ENCODE measurements around the gene APBA2. TPM values are rescaled to one million over a fixed set of nuclear protein-coding genes. Genes with fewer than 3 reads are reported as not detected.

APBA2 gene
- total and polyA plus RNA-seq, 7 donors: 0.46 to 10.7 (median 1.5) TPM

DNA sequence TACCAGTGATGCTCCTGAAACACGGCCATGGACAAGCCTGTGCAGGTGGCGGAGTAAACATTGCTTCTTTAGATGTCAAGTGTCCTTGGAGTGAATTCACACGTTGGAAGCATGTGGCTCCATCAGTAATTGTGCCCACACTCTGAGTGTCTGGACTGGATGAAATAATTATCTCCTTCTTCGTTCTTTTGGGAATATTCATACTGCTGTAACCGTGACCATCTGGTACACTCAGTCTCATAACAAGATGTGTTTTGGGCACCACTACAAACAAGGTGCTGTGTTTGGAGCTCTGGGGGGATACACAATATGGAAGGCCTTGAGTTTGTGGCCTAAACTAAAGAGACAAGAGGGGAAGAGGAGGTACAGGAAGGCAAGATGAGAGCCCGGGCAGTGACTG, 165.6 kb downstream of the APBA2 start:
- Histone ChIP-seq H3K27ac (no peak overlapping the region), H3K4me3 (no peak overlapping the region), H3K27me3 (no peaks in the 10 kb centered on the region), H3K4me1 (no peaks in the 10 kb centered on the region), H3K36me3 (no peaks in the 10 kb centered on the region), H3K9me3 (no peaks in the 10 kb centered on the region)
- intact Hi-C loops (cut with DNase I): no loop called here
- WGBS, 2 donors: 81 to 83% methylated on average over 6 of the region's 6 CpGs
- TF ChIP-seq, protein P1, sequence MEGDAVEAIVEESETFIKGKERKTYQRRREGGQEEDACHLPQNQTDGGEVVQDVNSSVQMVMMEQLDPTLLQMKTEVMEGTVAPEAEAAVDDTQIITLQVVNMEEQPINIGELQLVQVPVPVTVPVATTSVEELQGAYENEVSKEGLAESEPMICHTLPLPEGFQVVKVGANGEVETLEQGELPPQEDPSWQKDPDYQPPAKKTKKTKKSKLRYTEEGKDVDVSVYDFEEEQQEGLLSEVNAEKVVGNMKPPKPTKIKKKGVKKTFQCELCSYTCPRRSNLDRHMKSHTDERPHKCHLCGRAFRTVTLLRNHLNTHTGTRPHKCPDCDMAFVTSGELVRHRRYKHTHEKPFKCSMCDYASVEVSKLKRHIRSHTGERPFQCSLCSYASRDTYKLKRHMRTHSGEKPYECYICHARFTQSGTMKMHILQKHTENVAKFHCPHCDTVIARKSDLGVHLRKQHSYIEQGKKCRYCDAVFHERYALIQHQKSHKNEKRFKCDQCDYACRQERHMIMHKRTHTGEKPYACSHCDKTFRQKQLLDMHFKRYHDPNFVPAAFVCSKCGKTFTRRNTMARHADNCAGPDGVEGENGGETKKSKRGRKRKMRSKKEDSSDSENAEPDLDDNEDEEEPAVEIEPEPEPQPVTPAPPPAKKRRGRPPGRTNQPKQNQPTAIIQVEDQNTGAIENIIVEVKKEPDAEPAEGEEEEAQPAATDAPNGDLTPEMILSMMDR (IDR thresholded peaks at IDR 0.05): no peak
- TF ChIP-seq EP300 (IDR thresholded peaks at IDR 0.05) (no peak), POLR2AphosphoS5 (IDR thresholded peaks at IDR 0.05) (no peak)
- DNase-seq: no peak

DNA sequence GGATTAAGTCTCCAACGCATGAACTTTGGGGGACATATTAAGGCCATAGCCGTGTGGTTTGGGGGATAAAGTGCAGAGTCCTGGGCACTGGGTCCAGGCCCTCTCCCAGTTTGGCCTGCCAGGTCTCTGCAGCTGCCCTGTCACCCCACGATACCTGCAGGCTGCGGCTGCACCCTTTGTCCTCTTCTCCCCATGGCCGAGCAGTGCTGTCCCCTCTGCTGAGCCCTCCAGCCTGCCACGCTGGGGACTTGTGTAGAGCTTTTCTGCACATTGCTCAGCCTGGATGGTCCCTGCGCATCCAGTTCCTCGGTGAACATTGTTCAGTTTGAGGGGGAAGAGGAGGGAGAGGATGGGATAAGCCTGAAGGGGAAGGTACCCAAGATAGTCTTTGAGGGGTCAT, 167.2 kb downstream of the APBA2 start:
- H3K27me3 ChIP-seq: no peaks in the 10 kb centered on the region
- no peaks in the 10 kb centered on the region for H3K9me3 ChIP-seq
- H3K4me3 ChIP-seq: no peak overlapping the region
- no peaks in the 10 kb centered on the region for H3K36me3 ChIP-seq
- 94 to 95% methylated on average over 8 of the region's 8 CpGs for WGBS, 2 donors
- TF ChIP-seq EP300 (IDR thresholded peaks at IDR 0.05) (no peak), POLR2AphosphoS5 (IDR thresholded peaks at IDR 0.05) (no peak), POLR2A (IDR thresholded peaks at IDR 0.05) (no peak)
- TF ChIP-seq, protein P1 (IDR thresholded peaks at IDR 0.05): no peak
- no peak for DNase-seq
- H3K27ac ChIP-seq: no peak overlapping the region
- H3K4me1 ChIP-seq: no peaks in the 10 kb centered on the region
- intact Hi-C loops (cut with DNase I): no loop called here

DNA sequence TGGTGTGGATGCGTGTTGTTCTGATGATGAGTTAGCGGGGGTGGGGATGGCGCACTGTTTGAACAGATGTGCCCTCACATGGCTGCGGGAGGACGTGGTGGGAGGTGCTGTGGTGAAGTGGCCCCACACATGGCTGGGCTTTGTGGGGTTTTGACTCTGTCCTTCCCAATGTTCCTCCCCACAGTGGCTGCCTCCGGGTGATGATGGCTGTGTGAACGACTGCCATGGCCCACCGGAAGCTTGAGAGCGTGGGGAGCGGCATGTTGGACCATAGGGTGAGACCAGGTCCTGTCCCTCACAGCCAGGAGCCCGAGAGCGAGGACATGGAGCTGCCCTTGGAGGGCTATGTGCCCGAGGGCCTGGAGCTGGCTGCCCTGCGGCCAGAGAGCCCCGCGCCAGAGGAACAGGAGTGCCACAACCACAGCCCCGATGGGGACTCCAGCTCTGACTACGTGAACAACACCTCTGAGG, 167.9 kb downstream of the APBA2 start:
- intact Hi-C loops (cut with DNase I): no loop called here
- Histone ChIP-seq H3K27ac (no peak overlapping the region), H3K9me3 (no peaks in the 10 kb centered on the region), H3K4me3 (no peak overlapping the region), H3K27me3 (no peaks in the 10 kb centered on the region), H3K4me1 (no peaks in the 10 kb centered on the region), H3K36me3 (no peaks in the 10 kb centered on the region)
- no peak for TF ChIP-seq POLR2AphosphoS5 (IDR thresholded peaks at IDR 0.05)
- TF ChIP-seq EP300 (IDR thresholded peaks at IDR 0.05): no peak
- TF ChIP-seq, protein P1 (IDR thresholded peaks at IDR 0.05): no peak
- TF ChIP-seq POLR2A (IDR thresholded peaks at IDR 0.05): no peak
- WGBS, 2 donors: 89 to 93% methylated on average over 18 of the region's 18 CpGs
- no peak for DNase-seq

DNA sequence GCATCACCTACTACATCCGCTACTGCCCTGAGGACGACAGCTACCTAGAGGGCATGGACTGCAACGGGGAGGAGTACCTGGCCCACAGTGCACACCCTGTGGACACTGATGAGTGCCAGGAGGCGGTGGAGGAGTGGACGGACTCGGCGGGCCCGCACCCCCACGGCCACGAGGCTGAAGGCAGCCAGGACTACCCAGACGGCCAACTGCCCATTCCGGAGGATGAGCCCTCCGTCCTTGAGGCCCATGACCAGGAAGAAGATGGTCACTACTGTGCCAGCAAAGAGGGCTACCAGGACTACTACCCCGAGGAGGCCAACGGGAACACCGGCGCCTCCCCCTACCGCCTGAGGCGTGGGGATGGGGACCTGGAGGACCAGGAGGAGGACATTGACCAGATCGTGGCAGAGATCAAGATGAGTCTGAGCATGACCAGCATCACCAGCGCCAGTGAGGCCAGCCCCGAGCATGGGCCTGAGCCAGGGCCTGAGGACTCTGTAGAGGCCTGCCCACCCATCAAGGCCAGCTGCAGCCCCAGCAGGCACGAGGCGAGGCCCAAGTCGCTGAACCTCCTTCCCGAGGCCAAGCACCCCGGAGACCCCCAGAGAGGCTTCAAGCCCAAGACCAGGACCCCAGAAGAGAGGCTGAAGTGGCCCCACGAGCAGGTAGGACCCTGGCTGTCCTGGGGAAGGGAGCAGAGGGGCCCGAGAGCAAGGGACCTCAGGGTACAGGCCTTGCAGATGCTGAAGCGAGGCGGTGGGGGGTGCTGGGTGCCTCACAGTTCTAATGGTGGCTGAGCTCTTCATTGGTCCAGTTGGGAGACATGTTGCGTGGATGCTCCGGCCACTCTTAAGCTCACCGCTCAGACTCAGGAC, 168.6 kb downstream of the APBA2 start:
- H3K4me1 ChIP-seq: no peaks in the 10 kb centered on the region
- WGBS, 2 donors: 90 to 94% methylated on average over 34 of the region's 34 CpGs
- intact Hi-C loops (cut with DNase I): no loop called here
- H3K4me3 ChIP-seq: no peak overlapping the region
- H3K27me3 ChIP-seq: no peaks in the 10 kb centered on the region
- TF ChIP-seq EP300 (IDR thresholded peaks at IDR 0.05) (no peak), POLR2AphosphoS5 (IDR thresholded peaks at IDR 0.05) (no peak), POLR2A (IDR thresholded peaks at IDR 0.05) (no peak)
- TF ChIP-seq, protein P1 (IDR thresholded peaks at IDR 0.05): no peak
- no peaks in the 10 kb centered on the region for H3K36me3 ChIP-seq
- H3K27ac ChIP-seq: no peak overlapping the region
- no peaks in the 10 kb centered on the region for H3K9me3 ChIP-seq
- DNase-seq: peak; percentile 55

Data from sigmoid colon (tissue), 7 donors.